ENCODE data around the gene BIN1.

- TF ChIP-seq, protein P1, sequence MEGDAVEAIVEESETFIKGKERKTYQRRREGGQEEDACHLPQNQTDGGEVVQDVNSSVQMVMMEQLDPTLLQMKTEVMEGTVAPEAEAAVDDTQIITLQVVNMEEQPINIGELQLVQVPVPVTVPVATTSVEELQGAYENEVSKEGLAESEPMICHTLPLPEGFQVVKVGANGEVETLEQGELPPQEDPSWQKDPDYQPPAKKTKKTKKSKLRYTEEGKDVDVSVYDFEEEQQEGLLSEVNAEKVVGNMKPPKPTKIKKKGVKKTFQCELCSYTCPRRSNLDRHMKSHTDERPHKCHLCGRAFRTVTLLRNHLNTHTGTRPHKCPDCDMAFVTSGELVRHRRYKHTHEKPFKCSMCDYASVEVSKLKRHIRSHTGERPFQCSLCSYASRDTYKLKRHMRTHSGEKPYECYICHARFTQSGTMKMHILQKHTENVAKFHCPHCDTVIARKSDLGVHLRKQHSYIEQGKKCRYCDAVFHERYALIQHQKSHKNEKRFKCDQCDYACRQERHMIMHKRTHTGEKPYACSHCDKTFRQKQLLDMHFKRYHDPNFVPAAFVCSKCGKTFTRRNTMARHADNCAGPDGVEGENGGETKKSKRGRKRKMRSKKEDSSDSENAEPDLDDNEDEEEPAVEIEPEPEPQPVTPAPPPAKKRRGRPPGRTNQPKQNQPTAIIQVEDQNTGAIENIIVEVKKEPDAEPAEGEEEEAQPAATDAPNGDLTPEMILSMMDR (conservative IDR thresholded peaks at IDR 0.05; ENCODE audit: low read depth, low read length) = no peak
- TF ChIP-seq EZH2 (IDR thresholded peaks at IDR 0.05; ENCODE audit: borderline replicate concordance, low read depth, low read length, poor library complexity, severe bottlenecking) = no peak
Observed at GRCh38 chr2:127133793-127134192, 26.8 kb upstream of the BIN1 start.

All from A673 (cell line).